G401.6 (cell line): ENCODE results near the gene ANTXRL.
"Not testable (repeated sequence)": the region's sequence is repeated elsewhere in the genome, so short reads cannot be mapped to it uniquely, and the experiment has no call there.

Experiments used
- FAIRE-seq: peaks from 2 replicates; lab custom pipeline; 2012; peaks lifted over from hg19 to GRCh38; lab: Jason Lieb, UNC

ANTXRL gene

DNA sequence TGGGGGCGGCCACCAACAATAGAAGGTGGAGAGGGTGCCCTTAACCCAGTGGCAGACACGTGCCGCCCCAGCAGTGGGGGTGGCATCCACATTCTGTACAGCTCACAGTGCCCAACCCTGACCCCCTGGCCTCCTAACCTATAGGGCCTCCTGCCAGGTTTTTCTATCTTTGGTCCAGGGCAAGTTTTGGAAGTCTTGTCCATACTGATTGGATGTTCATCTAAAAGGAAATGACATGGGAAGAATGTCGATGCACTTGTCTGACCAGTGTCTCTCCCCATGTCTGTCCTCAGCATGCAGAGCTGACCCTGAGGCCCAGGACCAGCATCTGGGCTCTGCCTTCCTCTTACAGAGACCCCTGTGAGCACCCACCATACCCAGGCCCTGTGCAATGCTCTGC lies 32.3 kb upstream of the ANTXRL start:
- FAIRE-seq = no peak

DNA sequence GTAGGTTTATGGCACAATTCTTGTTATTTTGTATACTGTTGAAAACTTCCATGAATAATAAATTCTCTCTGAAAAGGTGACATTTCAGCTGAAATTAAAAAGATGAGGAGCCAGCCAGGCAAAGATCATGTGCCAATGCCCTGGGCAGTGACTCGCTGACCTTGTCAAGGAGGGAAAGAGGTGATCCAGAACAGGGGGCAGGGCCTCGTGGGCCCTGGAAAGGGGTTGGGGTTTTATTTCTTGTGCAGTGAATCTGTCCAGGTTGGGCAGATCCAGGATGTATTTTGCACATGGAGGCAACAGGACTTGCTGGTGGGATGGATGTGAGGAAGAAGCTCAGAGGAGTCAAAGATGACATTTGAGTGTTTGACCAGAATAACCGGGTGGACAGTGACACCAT lies 31.6 kb upstream of the ANTXRL start:
- FAIRE-seq = not testable (repeated sequence)

DNA sequence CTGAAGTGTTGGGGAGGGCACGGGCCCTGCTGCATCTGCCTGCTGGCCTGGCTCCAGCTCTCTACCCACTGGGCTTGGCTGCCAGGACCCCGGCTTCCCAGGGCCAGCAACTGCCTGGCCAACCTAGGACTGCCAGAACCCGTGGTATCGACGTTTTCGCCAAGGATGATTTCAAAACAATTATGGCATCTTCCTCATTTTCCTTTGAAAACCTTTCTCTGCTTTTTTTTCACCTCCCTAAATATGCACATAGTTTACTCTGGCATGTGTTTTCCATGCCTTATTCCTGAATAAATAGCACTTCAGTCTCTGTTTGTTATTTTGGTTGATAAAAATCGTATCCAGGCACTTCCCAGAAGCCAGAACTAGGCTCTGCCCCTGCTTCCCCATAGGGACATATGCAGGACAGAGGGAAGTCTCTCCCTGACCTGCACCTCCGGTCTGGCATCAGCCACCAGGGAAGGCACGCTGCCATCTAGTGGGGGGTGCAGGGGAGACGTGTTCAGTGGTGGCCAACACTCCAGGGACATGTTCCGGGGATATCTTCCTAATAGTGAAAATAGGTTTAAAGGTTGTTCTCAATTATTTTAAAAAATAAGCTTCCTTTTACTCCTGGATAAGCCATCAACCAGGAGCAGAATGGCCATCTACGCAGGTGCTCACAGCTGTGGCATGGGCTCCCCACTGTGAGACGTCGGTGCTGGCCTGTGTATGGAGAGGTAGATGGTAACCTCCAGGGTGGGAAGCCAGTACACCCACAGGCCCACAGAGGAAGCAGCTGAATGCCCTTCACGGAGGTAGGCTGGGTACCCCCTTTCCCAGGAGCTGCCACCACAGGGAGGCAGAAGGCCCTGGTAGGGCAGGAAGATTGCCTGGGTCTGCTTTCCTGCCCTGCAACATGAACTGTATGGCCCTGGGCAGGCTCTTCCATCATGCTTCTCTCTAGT lies 30.7 kb upstream of the ANTXRL start:
- FAIRE-seq = no peak

DNA sequence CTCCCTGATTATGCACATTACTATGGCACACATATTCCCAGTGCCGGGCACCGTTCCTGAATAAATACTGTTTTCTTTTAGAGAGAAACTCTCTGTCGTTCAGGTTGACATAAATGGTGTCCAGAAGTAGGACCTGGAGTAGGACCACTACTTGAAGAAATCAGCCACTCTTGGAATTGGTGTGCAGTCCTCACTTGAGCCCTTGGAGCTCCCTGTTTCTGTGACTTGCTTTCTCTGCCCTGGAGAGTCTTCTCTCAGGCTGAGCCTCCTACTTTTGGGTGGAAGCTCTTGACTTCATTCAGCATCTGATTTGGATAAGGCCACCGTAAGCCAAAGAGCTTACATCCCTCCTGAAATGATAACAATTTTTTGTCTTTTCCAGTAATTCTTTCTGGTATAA lies 29.7 kb upstream of the ANTXRL start:
- no peak for FAIRE-seq

DNA sequence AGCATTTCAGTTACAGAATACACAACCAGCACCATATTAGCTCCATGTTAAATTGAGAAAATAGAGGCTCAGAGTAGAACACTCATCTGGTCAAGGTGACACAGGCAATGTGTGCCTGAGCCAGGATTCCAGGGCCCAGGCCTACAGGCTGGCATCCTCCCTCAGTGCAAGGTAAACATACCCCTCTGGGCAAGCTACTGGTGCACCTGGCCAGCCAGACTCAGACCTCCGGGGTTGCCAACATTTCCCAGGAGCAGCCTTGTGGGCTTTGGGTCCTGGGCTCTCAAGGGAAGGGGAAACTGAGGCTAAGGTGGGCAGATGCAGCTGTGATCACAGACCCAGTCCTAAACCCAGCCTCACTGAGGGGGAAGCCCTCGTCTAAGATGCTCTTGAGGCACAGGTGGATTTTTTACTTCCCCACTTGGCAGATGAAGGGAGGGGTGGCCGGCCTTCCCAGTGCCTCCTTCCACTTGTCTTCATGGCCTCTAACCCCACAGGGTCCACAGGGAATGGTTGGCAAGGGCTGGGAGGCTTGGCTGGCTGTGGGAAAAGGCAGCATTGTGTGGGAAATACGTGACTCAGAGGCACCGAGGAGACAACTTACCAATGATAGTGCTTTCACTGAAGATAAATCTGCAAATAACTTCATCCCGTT lies 23.8 kb upstream of the ANTXRL start:
- FAIRE-seq = not testable (repeated sequence)

DNA sequence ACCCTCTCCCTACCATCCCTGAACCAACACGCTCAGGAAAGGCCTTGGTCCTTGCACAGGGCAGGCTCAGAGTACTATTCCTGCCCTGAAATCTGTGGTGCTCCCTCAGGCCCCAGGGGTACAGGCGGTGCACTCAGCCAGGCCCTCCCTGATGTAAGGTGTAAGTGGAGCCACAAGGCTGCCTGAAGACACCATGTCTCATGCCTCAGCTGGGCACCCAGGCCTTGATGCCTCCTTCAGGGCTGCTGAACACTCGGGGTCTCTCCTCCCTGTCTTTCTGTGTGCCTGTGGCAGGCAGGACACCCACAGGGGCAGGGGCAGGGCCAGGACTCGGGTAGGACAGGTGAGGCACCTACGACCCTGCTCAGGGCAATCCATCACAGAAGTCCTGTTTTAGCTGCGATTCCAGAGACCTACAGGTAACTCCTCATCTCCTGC lies 22.9 kb upstream of the ANTXRL start:
- FAIRE-seq = no peak

DNA sequence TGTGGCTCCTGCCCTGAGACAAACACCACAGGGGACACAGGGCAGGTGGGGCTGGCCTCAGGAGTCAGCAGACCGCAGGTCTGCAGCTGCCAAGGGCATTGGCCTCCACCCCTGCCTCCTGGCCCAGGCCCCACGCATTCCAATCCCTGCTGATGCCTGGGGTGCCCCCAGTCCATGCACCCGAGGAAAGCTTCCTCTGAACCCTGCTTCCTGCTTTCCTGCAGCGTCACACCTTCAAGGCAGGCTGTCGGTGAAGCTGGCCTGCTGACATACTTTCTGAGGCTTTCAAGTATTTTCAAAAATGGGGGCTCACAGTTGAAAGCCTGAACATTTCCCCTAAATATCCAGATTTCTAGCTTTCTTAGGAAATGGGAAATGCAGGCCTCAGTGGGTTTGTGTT lies 22.5 kb upstream of the ANTXRL start:
- no peak for FAIRE-seq

DNA sequence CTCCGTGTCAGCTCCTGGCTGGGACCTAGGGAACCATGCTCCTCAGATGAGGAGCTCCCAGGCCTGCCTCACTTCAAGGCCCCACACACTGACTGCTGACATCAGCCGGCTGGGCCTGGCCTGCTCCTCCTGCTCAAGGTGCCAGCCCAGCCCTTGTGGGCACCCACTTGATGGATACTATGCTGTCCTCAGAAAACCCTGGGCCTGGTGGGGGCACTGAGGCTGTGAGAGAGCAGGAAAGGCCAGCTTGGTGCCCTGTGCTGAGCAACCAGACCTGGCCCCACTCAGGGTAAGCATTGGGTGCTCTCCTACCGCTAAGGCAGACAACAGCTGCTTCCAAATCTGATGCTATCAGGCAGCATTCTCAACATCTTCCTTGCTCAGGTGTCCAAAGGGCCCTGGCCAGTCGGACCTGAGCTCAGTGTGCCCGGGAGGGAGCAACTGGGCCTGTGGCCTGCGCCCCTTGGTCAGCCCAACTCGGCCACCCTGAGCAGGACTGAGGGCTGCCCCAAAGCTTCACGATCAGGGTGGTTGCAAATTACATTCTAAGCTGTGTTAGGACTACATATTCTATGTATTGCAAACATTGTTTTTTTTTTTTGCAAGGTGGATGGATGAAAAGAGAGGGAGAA lies 21.9 kb upstream of the ANTXRL start:
- FAIRE-seq = no peak

DNA sequence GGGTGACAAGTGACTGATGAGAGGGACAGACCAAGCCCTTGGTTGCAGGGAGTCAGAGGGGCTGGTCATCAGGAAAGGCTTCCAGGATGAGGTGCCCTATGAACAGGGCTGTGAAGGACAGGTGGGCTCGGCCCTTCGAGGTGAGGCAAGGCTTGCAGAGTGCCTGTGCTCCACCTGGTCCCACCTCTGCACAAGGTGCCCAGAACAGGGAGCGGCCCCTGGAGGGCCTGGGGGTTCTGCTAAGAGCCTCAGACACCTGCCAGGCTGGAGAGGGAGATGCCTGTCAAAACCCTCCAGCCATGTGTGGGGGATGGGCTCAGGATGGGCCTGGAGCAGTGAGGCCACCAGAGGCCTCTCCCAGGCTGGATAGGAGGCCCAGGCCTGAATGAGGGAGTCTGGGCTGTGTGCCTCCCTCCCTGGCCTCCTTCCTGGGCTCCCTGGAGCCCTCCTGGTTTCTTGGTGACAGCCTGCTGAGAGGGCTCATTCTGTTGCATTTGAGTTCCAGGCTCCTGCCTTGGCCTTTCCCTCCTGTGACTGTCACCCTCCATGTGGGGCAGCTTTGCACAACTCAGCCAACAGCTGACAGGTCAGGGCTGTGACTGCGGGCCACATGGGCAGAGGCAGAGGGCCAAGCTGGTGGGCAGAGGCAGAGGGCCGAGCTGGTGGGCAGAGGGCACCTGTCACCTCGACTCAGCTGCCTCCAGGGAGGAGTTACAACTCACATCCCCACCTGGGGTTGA lies 21.1 kb upstream of the ANTXRL start:
- not testable (repeated sequence) for FAIRE-seq

DNA sequence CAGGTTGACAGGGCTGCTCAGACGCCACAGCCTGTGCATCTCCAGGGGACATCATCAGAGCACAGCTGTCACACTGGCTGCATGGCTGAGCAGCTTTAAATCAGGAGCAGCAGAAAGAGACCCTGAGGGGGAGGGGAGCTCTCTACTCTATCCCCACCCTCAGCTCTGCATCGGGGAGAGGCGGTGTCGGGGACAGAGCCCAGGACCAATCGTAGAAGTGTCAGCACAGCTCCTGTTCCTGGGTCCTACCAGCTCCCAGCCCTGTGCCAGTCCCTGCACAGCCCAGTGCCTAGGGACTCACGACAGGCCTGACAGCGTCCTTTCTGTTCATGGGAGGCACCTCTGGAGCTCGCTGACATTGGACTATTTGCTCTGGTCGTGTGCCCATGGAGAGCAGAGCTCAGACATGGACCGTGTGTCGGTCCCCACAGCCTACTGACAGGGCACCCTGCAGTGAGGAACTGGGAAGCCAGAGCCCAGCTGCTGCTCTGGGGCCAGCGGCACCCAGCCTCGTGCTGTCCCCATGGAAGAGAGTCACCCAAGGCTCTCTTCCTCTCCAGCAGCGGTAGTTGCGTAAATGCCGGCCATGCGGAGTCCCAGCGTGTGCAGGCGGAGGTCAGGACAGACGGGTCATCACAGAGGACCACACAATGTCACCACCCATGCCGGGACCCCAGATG lies 20.4 kb upstream of the ANTXRL start:
- FAIRE-seq = no peak

DNA sequence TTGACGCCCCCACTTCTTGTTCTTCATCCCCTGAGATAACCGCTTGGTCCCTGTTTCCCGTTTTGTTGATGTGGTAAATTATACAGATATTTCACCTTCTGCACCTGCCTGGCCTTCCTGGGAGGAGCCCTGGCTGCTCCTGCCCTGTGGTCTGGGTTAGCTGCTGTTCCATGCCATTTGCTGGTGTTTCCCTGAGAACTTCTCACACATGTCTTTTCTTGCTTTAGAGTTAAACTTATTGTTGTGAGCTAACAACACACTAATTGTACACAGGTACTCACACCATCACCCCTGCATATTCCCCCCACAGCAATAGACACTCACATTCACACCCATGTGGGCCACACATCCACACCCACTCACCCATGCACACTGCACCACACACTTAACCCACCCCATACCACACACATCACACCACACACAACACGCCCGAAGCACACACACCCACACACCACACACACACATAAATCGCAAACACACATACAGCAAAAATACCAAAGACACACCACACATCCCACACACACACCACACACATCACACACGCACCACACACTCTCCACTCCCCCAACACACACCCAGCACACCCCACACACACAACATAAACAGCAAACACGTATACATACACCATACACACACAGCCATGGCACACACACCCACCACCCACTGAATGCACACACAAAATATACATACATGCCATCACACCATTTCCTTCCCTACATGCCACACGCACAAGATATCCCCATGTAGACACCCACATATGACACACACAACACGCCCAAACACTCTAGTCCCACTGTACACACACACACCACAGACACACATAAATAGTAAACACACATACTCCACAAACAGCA lies 19.4 kb upstream of the ANTXRL start:
- FAIRE-seq = no peak

DNA sequence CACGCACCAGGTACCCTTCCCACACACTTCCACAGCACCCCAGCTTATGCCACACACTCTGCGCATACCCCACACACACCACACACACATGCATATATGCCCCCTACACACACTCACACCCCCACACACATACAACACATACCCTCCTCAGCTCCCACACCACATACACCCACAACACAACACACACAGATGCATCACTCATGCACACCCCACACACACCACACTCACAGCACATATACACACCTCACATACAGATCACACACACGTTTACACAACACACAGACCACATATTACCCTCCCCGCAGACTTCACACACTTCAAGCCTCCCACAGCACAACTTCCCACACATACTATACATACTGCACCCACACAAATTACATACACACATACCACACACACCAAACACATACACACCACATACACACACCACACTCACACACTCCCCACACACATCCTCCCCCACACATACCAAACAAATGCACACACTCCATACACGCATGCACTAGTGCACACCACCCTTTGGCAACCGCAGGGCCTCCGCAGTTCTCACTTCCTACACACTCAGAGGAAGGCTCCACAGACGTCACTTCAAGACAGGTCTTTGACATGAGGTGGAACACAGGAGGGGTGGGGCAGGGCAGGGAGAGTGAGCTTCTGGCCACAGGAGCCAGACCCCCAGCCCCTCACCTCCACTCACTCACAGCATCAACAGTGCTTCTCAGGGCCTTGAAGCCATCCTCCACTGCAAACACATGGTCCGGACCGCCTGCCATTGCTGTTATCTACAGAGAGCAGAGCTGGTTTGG lies 18.5 kb upstream of the ANTXRL start:
- FAIRE-seq = no peak

DNA sequence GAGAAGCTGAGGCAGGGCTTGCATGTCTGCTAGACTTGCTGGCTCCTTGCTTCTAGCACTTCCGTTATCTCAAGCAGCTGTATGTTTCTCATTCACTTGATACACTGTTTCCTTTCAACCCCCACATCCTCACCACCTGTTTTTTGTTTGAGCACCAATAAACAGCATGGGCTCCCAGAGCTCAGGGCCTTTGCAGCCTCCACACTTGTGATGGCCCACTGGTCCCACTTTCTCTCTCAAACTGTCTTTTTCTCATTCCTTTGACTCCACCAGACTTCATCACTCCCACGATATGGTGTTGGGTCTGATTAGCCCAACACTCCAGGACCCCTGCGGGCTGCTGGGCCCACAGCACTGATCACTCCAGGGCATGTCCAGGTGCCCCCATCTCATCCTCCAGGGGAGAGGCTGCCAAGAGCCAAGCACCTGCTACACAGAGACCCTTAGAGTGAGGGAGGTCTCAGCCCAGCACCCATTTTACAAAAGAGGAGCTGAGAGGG lies 17.2 kb upstream of the ANTXRL start:
- not testable (repeated sequence) for FAIRE-seq

DNA sequence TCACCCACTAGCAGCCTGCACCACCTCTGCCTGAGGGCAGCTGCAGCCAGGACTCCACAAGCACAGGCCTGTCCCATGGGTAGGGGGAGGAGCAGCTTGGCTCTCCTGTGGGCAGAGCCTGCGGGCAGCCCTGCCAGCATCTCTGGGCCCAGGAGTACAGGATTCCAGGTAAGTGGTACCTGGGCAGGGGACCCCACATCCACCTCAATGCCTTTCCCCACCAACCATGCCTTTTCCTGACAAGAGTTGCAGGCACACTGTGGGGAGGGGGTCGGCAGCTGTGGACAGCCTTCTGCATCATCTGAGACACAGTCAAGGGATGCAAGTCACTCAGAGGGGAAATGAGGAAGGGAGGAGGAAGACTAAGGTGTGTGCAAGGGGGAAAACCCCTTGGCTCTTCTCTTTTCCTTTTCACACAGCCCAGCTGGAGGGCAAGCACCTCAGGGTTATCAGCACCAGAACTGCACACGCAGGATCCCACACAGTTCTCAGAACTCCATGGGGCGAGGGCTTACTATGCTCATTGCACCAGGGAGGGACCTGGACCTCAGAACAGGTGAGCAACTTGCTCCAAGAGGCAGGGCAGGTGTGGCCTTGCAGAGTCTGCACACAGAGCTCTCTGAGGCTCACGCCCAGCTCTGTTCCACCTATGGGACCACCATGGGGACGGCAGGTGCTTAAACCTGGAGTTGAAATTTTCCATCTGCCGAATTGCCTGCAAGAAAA lies 16.5 kb upstream of the ANTXRL start:
- FAIRE-seq = no peak

DNA sequence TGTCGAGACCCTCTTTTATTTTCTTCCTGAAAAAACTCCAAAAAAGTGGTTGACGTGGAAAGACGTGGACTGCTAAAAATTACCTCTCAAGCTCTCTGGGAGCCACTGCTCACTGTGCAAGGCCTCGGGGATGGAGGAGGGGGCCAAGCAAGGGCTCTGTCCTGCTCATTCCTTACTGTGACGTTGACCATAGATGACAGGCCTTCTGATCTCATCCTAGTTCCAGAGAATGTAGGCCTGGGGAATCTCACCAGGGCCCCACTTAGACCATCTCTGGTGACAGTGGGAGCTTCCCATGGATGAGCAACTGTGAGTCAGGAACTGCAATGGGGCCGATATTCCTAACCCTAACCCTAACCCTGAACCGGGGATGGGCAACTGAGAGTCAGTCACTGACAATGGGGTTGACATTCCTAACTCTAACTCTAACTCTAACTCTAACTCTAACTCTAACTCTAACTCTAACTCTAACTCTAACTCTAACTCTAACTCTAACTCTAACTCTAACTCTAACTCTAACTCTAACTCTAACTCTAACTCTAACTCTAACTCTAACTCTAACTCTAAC lies 15.8 kb upstream of the ANTXRL start:
- not testable (repeated sequence) for FAIRE-seq

DNA sequence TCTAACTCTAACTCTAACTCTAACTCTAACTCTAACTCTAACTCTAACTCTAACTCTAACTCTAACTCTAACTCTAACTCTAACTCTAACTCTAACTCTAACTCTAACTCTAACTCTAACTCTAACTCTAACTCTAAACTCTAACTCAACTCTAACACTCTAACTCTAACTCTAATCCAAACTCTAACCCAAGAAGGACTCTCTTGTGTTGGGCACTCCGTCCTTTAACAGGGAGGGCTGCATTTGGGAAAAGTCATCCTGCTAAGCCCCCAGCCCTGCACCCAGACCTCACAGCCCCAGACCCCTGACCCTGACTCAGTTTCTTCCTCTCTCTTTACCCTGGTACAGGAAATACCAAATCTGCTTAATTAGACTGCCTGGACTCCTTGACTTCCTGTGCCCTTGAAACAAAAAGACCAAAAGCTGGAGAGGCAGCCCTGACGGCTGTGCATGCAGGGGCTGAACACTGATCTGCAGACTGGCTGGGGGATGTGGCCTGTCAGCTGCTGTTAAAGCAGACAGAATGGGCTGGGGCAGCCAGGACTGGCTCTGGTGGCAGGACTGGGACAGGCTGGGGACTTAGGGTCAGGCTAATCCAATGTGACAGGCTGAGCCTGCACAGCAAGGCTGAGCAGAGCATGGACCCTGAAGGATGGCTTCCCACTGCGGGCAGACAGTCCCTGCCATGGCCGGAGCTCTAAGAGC lies 14.8 kb upstream of the ANTXRL start:
- FAIRE-seq = not testable (repeated sequence)

DNA sequence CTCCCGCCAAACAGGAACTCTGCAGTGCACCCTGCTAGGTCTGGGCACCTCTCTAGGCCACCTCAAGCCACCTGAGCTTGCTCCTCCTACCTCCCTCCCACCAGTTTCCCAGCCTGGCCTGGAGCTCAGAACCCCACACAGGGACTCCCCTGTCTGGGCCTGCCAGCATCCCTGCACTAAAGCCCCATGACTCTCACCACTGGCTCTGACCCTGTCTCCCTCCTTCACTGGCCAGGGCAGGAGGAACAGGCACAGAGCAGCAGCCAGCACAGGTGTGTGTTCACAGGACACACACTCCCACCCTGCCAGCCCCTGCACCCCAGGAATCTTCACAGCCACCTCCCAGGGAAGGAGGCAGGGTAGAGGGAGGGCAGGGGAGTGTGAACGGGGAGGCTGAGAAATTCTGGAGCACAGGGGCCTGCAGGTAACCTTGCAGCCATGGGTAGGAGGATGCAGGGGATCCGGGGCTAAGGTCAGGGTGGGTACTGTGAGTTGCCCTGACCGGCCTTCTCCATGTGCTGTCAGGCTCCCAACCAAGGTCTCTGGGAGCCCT lies 13.9 kb upstream of the ANTXRL start:
- FAIRE-seq = no peak
